ELR (cell line): Measurements from ENCODE around the gene SPAG8.

Source experiments
- DNase-seq: peaks from one replicate; pipeline ENCODE4 v3.0.0-alpha.2; 2015; ENCODE audit warnings: low read depth

SPAG8 gene

DNA sequence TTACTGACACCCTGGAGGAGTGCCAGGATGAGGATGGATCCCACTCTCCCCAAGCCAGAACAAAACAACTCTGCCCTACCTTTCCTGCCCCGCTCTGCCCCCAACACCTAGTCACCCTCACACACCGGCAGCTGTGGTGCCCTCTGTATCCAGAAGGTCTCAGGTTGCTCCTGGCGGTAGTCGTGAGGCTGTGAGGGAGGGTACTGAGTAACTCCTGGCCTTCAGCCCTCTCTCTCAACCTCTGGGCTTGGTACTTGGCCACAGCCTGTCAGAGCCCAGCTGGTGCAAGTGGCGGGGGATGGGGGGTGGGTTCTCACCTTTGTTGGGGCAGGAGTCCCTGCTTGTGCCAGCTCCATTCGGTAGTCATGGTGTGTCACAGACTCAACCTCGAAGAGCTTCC is 1.9 kb downstream of the SPAG8 start:
- no peak for DNase-seq

DNA sequence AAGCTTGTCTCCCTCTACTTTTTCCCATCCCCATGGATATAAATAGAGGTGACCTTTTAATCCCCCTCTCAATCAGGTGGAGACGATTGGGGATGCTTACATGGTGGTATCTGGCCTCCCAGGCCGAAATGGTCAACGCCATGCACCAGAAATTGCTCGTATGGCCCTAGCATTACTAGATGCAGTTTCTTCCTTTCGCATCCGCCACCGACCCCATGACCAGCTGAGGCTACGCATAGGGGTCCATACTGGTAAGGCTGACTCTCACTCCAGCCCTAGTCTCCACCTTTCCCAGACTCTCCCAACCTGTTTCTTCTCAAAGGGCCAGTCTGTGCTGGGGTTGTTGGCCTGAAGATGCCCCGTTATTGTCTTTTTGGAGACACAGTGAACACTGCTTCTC is 3.6 kb downstream of the SPAG8 start:
- DNase-seq: no peak

DNA sequence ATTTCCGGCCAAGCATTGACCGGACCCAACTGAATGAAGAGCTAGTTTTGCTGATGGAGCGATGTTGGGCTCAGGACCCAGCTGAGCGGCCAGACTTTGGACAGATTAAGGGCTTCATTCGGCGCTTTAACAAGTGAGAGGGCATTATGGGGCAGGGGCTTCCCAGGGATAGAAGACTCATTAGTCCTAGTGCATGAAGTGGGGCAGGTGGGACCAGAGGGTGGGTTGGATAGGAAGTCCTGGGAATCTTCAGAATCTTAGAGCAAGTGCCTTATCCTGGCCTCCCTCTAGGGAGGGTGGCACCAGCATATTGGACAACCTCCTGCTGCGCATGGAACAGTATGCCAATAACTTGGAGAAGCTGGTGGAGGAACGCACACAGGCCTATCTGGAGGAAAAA is 6.0 kb downstream of the SPAG8 start:
- no peak for DNase-seq

DNA sequence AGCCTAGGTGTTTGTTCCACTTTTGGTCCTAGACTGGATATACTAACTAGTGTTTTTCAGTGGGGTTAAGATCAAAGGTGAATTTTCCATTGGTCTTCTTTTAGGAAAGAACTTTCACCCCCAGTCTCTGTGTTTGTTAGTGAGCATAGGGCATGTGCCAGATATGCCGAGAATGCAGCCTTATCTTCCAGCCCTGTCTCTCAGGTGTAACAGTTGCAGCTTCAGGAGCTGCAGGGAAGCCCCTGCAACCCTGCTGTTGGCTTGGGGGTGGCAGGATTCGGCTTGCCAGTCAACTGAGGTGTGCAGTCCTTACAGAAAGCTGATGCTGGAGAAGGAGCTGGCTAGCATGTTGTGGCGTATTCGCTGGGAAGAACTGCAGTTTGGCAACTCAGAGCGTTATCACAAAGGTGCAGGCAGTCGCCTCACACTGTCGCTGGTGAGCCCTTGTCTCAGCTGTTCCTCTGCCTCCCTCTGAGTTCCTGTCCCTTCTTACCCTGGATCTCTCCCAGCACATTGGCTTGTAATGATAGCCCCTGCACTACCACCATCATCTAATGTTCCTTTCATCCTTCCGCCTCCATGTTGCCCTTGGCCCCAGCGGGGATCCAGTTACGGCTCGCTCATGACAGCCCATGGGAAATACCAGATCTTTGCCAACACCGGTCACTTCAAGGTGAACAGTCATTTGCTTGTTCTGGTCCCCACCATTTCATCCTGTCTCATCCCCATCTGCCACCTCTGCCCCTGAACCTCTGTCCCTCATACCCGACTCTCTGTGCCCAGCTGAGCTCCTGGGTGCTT is 10.5 kb downstream of the SPAG8 start:
- no peak for DNase-seq

DNA sequence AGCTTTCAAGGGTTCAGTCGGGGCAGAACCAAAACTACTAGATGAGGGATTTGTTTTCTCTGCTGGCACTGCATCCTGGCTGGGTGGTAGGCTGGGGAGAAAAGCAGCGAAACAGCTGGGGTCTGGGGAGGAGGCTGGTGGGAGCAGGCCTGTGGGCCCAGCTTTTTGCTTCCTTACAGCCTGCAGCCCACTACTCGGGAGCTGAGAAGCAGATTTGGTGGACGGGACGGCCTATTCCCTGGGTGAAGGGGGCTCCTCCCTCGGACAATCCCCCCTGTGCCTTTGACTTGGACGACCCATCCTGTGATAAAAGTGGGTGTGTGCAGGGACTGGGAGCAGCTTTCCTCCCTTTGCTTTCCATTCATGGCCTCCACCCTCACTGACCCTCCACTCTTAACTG is 11.5 kb downstream of the SPAG8 start:
- no peak for DNase-seq

DNA sequence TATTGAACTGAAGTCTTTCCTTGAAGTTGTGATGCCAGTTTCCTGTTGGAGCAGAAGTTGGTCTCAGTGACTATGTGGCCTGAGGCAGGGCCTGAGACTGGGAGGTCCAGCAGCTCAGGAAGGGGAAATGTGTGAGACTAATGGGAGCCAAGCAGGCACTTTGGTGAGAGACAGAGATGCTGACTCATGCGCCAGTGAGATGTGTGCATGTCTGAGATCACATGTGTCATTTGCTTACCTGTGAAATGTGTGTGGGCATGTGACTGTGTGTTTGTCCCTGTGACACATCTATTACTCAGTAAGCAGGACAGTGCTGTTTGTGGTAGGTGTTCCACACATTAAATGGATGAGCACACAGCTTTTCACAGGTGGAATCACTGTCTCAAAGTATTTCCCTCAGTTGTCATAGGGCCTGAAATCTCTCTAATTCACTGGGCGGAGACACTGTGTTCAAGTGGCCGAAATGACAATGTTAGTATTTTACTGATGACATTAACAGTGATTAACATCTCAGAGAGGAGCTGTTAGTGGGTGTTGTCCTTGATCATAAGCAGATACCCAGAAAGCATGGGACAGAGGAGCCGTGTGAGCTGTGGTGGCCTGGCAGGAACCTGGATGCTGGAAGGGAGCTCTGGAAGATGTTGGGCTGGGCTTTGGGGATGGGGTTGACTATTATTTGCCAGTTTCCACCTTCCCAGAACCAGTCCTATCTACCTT is 13.2 kb downstream of the SPAG8 start:
- peak; percentile 94 for DNase-seq

DNA sequence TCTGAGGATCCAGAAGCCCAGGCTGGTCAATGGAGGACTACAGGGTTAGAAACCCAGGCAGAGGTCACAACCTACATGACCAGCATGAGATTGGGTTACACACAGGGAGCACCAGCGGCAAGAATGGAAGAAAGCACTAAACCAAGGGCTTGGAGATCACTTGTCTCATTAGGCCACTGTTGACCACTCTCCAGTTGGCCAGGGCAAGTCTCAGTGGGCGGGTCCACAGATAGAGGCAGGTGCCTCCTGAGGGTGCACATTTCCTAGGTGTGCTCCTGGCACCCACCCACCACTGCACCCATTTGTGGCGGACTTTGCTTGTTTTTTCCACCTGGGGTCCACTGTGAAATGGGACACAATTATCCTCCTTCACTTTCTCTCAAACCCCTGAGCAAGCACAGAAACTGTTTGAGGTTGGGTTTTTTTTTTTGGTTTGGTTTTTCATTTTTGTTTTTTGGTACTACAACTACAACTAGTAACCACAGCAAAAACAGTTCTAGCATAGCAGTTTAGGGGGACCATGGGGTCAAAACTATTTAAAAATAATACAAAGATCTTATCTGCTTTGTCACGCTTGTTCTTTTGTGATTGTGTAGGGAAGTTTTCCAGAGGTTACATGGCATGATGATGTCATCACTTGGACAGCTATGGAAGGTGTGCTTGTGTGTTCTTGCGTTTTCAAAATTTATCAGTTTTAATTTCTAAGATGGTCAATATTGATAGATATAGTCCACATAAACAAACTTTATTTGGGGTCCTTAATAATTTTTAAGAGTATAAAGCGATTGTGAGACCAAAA is 14.6 kb downstream of the SPAG8 start:
- DNase-seq: peak; percentile 28

DNA sequence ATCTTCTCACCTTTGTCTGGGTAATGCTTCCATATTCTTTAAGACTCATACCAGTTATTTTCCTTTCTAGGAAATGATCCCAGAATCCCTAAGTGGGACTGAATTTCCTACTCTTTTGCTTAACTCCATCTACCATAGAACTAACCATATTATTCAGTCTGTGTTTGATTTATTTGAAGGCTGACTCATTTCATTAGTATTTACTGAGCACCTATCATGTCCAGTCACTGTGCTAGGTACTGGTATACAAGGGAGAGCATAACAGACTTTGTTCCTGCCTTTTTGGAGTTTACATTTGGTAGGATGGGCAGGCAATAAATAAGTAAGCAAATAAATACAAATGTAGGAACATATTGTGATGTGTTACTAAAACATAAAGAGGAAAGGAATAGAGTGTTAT is 16.4 kb downstream of the SPAG8 start:
- DNase-seq: peak; percentile 66

DNA sequence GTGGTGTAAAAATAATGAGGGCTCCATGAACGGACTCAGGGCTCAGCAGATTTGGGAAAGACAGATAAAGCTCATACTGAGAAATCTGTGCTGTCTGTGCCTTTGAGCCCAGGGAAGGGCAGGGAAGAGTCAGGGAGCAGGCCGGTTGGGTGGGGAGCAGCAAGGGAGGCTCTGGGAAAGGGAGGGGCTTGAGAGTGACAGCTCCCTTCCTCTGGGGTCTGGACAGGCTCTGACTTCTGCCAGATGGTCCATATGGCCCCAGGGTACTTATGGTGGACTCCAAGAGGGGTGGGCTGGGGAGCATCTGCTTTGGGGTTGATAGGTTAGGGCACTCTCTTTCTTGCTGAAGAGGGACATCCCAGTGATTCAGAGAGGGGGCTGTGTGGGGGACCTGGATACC is 18.6 kb downstream of the SPAG8 start:
- no peak for DNase-seq

DNA sequence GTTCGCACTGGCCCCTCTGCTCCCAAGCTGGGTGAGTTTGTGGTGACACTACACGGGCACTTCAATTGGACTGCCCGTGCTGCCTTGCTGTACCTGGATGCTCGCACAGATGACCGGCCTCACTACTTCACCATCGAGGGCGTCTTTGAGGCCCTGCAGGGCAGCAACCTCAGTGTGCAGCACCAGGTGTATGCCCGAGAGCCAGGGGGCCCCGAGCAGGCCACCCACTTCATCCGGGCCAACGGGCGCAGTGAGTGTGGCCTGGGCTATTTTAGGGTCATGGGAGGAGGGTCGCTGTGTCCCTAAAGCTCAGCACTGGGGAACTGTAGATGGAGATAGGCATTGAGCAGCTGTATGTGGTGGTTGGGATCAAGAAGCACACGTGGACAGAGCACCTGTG is 19.2 kb downstream of the SPAG8 start:
- DNase-seq: no peak

DNA sequence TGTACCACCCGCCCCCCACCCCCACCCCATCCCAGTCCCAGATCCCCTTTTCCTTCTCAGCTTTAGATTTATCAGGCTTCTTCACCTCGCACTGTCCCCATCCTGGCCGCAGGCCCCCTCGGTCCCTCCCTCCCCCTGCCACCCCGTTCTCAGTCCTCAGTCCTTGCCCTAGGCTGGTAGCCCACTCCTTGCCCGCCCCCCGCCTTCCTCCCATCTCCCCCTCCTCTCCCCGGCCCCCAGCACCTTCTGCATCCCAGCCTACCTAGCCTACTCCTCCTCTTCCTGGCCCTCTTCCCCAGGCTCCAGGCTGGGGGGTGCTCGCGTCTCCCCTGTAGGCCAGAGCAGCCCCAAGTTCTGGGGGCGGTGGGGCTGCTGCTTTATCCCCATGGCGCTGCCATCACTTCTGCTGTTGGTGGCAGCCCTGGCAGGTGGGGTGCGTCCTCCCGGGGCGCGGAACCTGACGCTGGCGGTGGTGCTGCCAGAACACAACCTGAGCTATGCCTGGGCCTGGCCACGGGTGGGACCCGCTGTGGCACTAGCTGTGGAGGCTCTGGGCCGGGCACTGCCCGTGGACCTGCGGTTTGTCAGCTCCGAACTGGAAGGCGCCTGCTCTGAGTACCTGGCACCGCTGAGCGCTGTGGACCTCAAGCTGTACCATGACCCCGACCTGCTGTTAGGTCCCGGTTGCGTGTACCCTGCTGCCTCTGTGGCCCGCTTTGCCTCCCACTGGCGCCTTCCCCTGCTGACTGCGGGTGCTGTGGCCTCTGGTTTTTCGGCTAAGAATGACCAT is 19.8 kb downstream of the SPAG8 start:
- no peak for DNase-seq

DNA sequence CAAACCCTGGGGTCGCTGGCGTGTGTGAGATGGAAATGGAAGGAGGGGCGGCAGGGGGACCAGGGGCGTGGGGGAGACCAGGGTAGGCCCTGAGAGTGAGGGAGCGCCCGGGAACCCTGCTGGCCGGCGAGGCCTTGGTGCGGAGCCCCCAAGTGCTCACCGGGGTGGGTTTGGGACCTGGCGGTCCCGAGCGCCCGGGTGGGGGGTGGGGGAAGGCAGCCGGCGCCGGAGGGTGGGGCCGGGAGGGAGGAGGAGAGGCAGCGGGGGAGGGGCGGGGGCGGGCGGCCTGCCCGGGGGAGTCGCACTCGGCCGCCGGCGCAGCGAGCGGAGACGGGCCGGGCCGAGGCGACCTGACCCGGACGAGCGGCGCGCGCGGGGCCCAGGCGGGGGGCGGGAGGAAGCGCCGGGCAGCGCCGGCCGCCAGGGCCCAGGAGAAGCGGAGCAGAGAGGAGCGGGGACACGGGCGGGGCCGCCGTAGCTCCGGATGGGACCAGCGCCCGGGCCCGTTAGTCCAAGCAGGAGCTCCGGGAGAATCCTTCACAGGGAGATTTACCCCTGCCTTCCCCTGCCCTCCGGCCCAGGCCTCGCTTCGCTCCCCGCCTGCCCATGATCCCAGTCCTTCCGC is 20.7 kb downstream of the SPAG8 start, which contains the start of gene NPR2:
Gene NPR2 (plus strand): TSS at position 295 of the 625 bp plus-strand sequence. CDS start 818 bp downstream, outside the sequence.
- peak; percentile 61 for DNase-seq

DNA sequence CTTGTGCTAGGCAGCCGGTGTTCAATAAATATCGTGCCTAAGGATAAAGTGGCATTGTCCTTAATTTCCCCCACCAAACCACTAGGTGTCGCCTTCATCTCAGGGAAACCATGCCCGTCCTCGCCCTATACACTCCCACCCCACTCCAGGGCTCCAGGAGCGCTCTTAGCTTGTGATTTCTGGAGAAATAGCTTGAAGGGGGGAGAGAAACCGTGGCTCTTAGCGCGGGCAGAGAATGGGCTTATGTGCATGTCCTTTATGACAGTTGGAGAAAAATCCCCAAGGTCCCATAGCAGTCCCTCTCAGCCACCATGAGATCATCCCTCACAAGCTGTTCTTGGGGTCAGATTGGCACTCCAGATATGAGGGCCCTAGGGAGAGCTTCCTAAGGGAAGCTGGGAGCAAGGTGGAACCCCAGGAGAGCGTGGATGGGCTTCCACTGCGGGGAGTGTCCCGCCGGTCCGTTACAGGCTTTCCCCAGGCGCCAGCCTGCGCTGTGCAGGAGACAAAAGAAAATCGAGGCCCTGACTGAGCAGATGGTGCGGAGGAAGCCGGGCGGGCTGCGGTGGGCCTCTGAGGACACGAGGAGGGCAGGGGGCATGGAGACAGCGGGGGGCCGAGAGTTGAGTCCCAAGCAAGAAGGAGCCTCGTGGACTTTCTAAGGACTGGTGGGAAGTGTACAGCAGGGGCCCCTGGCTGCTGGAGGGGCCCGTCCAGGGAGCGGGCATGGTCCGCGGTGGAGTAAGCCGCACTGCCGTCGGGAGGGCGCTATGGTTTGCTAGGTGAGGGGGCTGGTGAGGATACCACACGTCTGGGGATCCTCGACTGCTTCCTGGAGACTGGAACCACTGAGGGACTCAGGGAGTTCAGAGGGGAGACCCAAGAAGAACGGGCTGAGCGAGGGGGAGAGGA is 21.4 kb downstream of the SPAG8 start:
- peak; percentile 91 for DNase-seq

DNA sequence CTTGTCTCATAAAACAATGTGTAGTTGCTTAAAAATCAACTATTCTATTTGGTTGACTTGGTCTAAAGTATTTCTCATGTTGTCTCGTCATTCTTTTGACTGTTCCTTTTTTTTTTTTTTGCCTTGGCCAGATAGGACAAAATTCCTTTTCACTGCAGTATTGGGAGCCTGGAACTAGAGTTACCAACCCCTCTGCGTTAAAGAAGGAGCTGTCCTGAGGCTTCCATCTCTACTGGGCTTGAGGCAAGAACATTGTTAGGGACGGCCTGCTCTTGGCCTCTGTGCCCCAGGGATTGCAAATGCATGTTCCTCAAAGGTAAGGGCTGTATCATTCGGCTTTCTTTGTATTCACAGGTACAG is 22.1 kb downstream of the SPAG8 start:
- no peak for DNase-seq

DNA sequence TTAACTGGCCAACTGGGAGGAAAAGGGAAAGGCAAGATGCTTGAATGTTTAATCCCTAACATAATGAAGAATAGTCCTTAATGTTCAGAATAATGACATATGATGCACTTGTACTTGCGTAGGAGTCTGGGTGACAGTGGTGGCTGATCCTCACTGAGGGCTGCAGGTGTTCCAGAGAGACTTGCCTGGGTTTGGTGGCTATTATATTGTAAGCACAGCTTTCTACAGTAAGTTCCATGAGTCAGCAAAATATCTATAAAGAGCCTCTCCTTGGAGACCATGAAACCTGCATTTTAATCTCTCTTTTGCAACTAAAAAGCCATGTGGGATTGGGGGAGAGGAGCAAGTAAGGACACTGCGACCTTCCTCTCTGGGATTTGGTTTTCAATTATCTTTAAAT is 22.5 kb downstream of the SPAG8 start:
- DNase-seq: no peak

DNA sequence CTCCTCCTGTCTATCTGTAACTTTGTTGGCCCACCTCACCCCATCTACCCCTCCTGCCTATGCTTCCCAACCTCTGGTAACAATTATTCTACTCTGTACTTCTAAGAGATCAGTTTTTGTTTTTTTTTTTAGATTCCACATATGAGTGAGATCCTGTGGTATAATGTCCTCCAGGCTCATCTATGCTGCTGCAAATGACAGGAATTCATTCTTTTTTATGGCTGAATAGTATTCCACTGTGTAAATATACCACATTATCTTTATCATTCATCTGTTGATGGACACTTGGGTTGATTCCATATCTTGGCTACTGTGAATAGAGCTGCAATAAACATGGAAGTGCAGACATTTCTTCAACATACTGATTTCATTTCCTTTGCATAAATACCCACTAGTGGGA is 28.6 kb downstream of the SPAG8 start:
- no peak for DNase-seq

DNA sequence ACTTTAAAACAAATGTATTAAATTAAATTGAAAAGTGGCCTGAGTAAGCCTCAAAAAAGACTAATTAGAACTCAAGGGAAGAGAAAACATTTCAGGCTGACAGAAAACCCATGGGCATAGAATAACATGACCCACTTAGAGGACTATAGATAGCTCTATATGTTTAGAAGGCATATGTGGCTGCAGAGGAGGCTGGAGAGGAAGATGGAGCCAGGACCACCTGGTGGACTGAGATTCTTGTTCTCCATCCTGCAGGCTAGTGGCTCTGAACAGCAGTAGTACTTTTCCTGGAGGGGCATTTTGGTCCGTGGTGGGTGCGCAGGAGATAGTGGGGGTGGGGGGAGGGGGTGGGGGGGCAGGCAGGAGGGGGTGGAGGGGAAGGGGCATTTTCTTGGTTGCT is 31.0 kb downstream of the SPAG8 start:
- no peak for DNase-seq

DNA sequence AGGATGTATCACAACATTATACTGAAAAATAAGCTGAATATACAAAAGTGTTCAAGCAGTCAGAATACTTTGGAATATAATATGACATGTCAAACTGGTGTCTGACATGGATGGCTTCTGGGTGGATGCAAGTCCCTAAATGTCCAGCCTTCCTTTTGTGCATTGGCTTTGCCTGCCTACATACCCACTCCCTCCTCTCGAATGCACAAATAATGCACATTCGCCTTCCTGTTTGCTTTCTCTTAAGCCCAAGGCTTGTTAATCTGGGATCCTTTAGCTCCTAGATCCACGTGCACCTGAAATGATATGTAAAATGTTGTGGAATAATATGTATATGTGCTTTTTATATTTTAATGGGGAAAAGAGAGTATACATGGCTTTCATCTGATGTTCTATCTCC is 33.6 kb downstream of the SPAG8 start:
- DNase-seq: no peak

DNA sequence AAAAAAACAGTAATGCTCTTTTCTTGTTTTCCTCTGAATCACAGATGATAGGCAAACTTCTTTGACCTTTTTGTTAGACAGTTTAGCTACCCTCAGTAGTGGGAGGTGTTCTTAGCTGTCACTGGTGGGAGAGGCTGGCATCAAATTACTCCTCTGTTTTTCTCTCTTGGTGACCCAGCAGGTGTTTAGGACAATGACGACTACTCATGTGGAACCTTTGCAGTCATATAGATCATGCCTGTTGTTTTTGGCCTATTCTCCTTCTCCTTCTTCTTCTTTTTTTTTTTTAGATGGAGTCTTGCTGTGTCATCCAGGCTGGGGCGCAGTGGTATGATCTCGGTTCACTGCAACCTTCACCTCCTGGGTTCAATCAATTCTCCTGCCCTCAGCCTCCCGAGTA is 36.0 kb downstream of the SPAG8 start:
- no peak for DNase-seq

DNA sequence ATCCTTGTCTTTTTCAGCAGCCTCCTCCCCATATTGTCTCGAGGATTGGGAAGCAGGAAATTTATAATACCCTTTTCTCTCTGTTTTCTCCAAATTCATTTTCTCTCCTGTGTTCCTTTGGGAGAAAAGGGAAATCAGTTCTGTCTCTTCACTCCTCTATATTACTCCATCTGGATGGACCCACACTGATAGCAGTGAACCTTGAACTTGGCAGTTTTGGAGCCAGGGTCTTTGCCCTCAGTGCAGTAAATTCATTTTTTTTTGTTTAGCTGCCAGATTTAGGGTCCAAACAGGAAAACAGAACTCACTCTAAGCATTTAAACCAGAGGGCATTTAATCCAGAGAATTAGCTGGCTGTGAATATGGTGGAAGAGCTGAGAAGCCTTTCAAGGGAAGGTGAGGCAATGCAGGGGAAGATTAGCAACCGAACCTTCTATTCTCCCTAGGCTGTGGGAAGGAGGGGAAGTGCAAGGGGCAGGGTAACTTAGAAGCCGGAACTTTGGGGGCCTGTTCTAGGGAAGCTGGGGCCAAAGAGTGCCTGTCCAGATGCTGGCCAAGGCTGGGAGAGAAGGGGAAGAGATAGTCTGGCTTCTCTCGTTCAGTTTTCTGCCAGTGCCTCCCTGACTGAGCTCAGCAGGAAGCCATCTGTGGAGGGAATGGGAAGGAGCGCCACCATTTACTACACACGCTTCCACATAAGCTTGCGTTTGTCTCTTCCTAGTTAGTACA is 37.0 kb downstream of the SPAG8 start:
- no peak for DNase-seq
